C4-2B (cell line): Measurements from ENCODE around the gene GOLGA6L2.
"Not testable (repeated sequence)": the region's sequence is repeated elsewhere in the genome, so short reads cannot be mapped to it uniquely, and the experiment has no call there.

Source experiments
- CTCF ChIP-seq: fragments of 450-650 bp; conservative IDR thresholded peaks from 2 replicates; pipeline ENCODE4 v1.5.1; 2017; ENCODE audit warnings: mild to moderate bottlenecking
- ZFX ChIP-seq: fragments of 450-650 bp; IDR thresholded peaks from 2 replicates; pipeline ENCODE4 v1.6.1; 2017

- TF ChIP-seq CTCF, ZFX: not testable (repeated sequence)
Observed at GRCh38 chr15:23399207-23399606, 47.8 kb downstream of the GOLGA6L2 start.
